ENCODE measurements around the gene PLCD3. TPM values are rescaled to one million over a fixed set of nuclear protein-coding genes. Genes with fewer than 3 reads are reported as not detected.

Gene PLCD3
- total and polyA plus RNA-seq, 9 of the 15 experiments (the other 6 are each of a cell fraction or from before 2014, with no cell fraction given): 0.20 to 22.6 (median 7.5) TPM

DNA sequence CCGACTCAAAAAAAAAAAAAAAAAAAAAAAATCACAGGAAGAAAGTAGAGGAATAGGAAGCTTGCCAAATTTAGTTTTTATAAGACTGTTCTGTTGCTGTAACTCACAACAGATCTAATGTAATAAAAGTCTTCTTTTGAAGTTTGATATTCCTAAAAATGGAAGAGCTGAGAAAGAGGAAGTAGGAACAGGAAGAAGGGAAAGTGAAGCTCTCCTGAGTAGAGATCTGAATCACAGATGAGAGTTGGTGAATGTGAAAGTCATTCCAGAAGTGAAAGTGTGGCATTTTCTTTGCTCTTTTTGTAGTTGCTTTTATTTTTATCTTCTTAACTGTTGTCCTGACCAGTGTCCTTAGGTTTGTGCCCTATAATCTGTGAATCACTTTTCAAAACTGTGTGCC lies 69.1 kb downstream of the PLCD3 start (continued):
- TF ChIP-seq MEF2A (IDR thresholded peaks at IDR 0.05; ENCODE audit: control insufficient read depth, low read depth, low read length) (no peak), MTA2 (IDR thresholded peaks at IDR 0.05; ENCODE audit: low read depth) (peak; percentile 36; the same call in 1 of the 2 replicates), SRSF7 (optimal IDR thresholded peaks at IDR 0.05; ENCODE audit: low read depth, low read length) (no peak), ZEB2 (IDR thresholded peaks at IDR 0.05) (peak; percentile 47; the same call in 1 of the 2 replicates), ZKSCAN3 (CRISPR knock-in tag; IDR thresholded peaks at IDR 0.05) (no peak), MTA1 (IDR thresholded peaks at IDR 0.05; ENCODE audit: borderline replicate concordance) (peak; percentile 79; the same call in 1 of the 2 replicates), ELF2 (CRISPR knock-in tag; IDR thresholded peaks at IDR 0.05) (peak; percentile 68; the same call in 1 of the 2 replicates), ELF1 (tag; IDR thresholded peaks at IDR 0.05) (peak; percentile 81), ZNF384 (IDR thresholded peaks at IDR 0.05; ENCODE audit: low read depth, low read length) (peak; percentile 7; the same call in 1 of the 2 replicates), NR1H2 (CRISPR knock-in tag; IDR thresholded peaks at IDR 0.05) (no peak), MCM3 (IDR thresholded peaks at IDR 0.05) (no peak), EP400 (IDR thresholded peaks at IDR 0.05) (peak; percentile 66), KAT8 (IDR thresholded peaks at IDR 0.05; ENCODE audit: low read depth) (no peak), HEY1 (CRISPR knock-in tag; IDR thresholded peaks at IDR 0.05; ENCODE audit: borderline replicate concordance) (no peak), EZH2 (IDR thresholded peaks at IDR 0.05; ENCODE audit: borderline replicate concordance, low read depth, low read length) (no peak), KDM1A (IDR thresholded peaks at IDR 0.05) (no peak), MTF1 (CRISPR knock-in tag; IDR thresholded peaks at IDR 0.05; ENCODE audit: borderline replicate concordance) (no peak)
- TF ChIP-seq, protein P1, sequence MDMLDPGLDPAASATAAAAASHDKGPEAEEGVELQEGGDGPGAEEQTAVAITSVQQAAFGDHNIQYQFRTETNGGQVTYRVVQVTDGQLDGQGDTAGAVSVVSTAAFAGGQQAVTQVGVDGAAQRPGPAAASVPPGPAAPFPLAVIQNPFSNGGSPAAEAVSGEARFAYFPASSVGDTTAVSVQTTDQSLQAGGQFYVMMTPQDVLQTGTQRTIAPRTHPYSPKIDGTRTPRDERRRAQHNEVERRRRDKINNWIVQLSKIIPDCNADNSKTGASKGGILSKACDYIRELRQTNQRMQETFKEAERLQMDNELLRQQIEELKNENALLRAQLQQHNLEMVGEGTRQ (CRISPR knock-in tag; IDR thresholded peaks at IDR 0.05): no peak
- TF ChIP-seq, protein P2, sequence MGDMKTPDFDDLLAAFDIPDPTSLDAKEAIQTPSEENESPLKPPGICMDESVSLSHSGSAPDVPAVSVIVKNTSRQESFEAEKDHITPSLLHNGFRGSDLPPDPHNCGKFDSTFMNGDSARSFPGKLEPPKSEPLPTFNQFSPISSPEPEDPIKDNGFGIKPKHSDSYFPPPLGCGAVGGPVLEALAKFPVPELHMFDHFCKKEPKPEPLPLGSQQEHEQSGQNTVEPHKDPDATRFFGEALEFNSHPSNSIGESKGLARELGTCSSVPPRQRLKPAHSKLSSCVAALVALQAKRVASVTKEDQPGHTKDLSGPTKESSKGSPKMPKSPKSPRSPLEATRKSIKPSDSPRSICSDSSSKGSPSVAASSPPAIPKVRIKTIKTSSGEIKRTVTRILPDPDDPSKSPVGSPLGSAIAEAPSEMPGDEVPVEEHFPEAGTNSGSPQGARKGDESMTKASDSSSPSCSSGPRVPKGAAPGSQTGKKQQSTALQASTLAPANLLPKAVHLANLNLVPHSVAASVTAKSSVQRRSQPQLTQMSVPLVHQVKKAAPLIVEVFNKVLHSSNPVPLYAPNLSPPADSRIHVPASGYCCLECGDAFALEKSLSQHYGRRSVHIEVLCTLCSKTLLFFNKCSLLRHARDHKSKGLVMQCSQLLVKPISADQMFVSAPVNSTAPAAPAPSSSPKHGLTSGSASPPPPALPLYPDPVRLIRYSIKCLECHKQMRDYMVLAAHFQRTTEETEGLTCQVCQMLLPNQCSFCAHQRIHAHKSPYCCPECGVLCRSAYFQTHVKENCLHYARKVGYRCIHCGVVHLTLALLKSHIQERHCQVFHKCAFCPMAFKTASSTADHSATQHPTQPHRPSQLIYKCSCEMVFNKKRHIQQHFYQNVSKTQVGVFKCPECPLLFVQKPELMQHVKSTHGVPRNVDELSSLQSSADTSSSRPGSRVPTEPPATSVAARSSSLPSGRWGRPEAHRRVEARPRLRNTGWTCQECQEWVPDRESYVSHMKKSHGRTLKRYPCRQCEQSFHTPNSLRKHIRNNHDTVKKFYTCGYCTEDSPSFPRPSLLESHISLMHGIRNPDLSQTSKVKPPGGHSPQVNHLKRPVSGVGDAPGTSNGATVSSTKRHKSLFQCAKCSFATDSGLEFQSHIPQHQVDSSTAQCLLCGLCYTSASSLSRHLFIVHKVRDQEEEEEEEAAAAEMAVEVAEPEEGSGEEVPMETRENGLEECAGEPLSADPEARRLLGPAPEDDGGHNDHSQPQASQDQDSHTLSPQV (IDR thresholded peaks at IDR 0.05): 0 out of 2 replicates have a peak, but pooled peaks have one; percentile 28
- TF ChIP-seq, protein P3, sequence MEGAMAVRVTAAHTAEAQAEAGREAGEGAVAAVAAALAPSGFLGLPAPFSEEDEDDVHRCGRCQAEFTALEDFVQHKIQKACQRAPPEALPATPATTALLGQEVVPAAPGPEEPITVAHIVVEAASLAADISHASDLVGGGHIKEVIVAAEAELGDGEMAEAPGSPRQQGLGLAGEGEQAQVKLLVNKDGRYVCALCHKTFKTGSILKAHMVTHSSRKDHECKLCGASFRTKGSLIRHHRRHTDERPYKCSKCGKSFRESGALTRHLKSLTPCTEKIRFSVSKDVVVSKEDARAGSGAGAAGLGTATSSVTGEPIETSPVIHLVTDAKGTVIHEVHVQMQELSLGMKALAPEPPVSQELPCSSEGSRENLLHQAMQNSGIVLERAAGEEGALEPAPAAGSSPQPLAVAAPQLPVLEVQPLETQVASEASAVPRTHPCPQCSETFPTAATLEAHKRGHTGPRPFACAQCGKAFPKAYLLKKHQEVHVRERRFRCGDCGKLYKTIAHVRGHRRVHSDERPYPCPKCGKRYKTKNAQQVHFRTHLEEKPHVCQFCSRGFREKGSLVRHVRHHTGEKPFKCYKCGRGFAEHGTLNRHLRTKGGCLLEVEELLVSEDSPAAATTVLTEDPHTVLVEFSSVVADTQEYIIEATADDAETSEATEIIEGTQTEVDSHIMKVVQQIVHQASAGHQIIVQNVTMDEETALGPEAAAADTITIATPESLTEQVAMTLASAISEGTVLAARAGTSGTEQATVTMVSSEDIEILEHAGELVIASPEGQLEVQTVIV (CRISPR knock-in tag; IDR thresholded peaks at IDR 0.05; ENCODE audit: borderline replicate concordance): no peak
- TF ChIP-seq, protein P4, sequence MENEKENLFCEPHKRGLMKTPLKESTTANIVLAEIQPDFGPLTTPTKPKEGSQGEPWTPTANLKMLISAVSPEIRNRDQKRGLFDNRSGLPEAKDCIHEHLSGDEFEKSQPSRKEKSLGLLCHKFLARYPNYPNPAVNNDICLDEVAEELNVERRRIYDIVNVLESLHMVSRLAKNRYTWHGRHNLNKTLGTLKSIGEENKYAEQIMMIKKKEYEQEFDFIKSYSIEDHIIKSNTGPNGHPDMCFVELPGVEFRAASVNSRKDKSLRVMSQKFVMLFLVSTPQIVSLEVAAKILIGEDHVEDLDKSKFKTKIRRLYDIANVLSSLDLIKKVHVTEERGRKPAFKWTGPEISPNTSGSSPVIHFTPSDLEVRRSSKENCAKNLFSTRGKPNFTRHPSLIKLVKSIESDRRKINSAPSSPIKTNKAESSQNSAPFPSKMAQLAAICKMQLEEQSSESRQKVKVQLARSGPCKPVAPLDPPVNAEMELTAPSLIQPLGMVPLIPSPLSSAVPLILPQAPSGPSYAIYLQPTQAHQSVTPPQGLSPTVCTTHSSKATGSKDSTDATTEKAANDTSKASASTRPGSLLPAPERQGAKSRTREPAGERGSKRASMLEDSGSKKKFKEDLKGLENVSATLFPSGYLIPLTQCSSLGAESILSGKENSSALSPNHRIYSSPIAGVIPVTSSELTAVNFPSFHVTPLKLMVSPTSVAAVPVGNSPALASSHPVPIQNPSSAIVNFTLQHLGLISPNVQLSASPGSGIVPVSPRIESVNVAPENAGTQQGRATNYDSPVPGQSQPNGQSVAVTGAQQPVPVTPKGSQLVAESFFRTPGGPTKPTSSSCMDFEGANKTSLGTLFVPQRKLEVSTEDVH (IDR thresholded peaks at IDR 0.05; ENCODE audit: low read depth, partially characterized antibody): peak; percentile 62

Data from K562 (cell line).